Panc1 (cell line): Measurements from ENCODE around the gene NYAP1. TPM values are rescaled to one million over a fixed set of nuclear protein-coding genes. Genes with fewer than 3 reads are reported as not detected.

Experiments
- ATAC-seq: fragments of 200-7000 bp; cut with Tn5 transposase; 2 replicates; pipeline ENCODE4 v1.9.1; 2020; ENCODE audit warnings: mild to moderate bottlenecking, moderate library complexity
- BruUV-seq: library from RNA; stranded (reverse); fragments of 400-500 nt; replicated peaks from 2 replicates; lab custom pipeline; 2021; lab: Mats Ljungman, UMichigan
- CTCF ChIA-PET: fragments of 300-600 bp; sonication (Branson Sonifier 250); formaldehyde crosslinking; loops from one replicate; lab custom pipeline; 2022; ENCODE audit warnings: antibody characterized with exemption; lab: Charles Lee
- POLR2A ChIA-PET: fragments of 300-600 bp; sonication (Branson Sonifier 250); formaldehyde crosslinking; loops from one replicate; lab custom pipeline; 2022; ENCODE audit warnings: antibody characterized with exemption; lab: Charles Lee
- DNase-seq: peaks from one replicate; pipeline ENCODE4 v3.0.0-alpha.2; 2010; ENCODE audit warnings: low read depth, low spot score
- H3K27ac ChIP-seq: 2 replicates; pipeline ENCODE4 v1.5.1; 2011; ENCODE audit warnings: mild to moderate bottlenecking, low read length, inconsistent platforms
- H3K27me3 ChIP-seq: fragments of 200-500 bp; sonication (Bioruptor generic); 2 replicates; pipeline ENCODE4 v1.6.0; 2014; ENCODE audit warnings: low read length, inconsistent platforms; ENCODE audit not compliant: control insufficient read depth, insufficient read depth
- H3K36me3 ChIP-seq: fragments of 200-500 bp; sonication (Bioruptor generic); 2 replicates; pipeline ENCODE4 v1.5.1; 2014; ENCODE audit warnings: inconsistent platforms, mild to moderate bottlenecking, low read length, moderate library complexity; ENCODE audit not compliant: control insufficient read depth, insufficient read depth
- H3K4me1 ChIP-seq: 2 replicates; pipeline ENCODE4 v1.5.1; 2011; ENCODE audit warnings: inconsistent platforms, mild to moderate bottlenecking, low read length, moderate library complexity; ENCODE audit not compliant: control insufficient read depth, insufficient read depth
- H3K4me3 ChIP-seq, 2 experiments: 2 replicates each; pipeline ENCODE4 v1.5.1; 2011 to 2012; ENCODE audit warnings: low read depth in 2 of 2, low read length in 2 of 2, mild to moderate bottlenecking in 2 of 2, inconsistent platforms in 1 of 2, moderate library complexity in 1 of 2
- H3K9me3 ChIP-seq: fragments of 200-500 bp; sonication (Bioruptor generic); 2 replicates; pipeline ENCODE4 v1.5.1; 2014; ENCODE audit warnings: low read depth, mild to moderate bottlenecking, inconsistent platforms, low read length, moderate library complexity; ENCODE audit not compliant: control insufficient read depth, insufficient read depth
- CTCF ChIP-seq: fragments of 450-650 bp; IDR thresholded peaks from 2 replicates; pipeline ENCODE4 v1.5.1; 2017; ENCODE audit warnings: mild to moderate bottlenecking
- POLR2AphosphoS5 ChIP-seq: IDR thresholded peaks from 2 replicates; pipeline ENCODE4 v1.6.1; 2012; ENCODE audit warnings: mild to moderate bottlenecking, low read depth, low read length, moderate library complexity
- REST ChIP-seq, 2 experiments: IDR thresholded peaks; 2 replicates each; pipeline ENCODE4 v1.6.1; 2011 to 2012; ENCODE audit warnings: low read depth in 2 of 2, control low read depth in 1 of 2, low read length in 1 of 2, mild to moderate bottlenecking in 1 of 2, moderate library complexity in 1 of 2; ENCODE audit not compliant: insufficient read depth in 1 of 2
- SIN3A ChIP-seq: IDR thresholded peaks from 2 replicates; pipeline ENCODE4 v1.6.1; 2012; ENCODE audit warnings: low read depth, mild to moderate bottlenecking, low read length, moderate library complexity, borderline replicate concordance; ENCODE audit not compliant: insufficient read depth
- TCF7L2 ChIP-seq: IDR thresholded peaks from 2 replicates; pipeline ENCODE4 v1.6.1; 2011; ENCODE audit warnings: mild to moderate bottlenecking, low read depth, low read length, inconsistent platforms
- in situ Hi-C: cut with HindIII; loops from 2 replicates; pipeline ENCODE4 v1.10.0; 2016; ENCODE audit warnings: low sequenced_read_pairs, low pct_unique_long_range_greater_than_20kb
- intact Hi-C: fragments of 100-400 bp; cut with micrococcal nuclease; formaldehyde crosslinking; loops from one replicate; pipeline ENCODE4 v1.10.0; 2022; ENCODE audit not compliant: unreplicated experiment
- total RNA-seq: library from RNA; stranded (reverse); gene quantifications from one replicate; pipeline ENCODE4 v1.2.1, GENCODE V29; 2021; ENCODE audit not compliant: unreplicated experiment

NYAP1 gene
- total RNA-seq, 1 experiment from 2014 or later, result 4.0 TPM

- Histone ChIP-seq H3K27ac (peak overlapping the region; percentile 88; the same call in 1 of the 2 replicates), H3K9me3 (no peaks in the 10 kb centered on the region), H3K36me3 (no peaks in the 10 kb centered on the region; the same call in 1 of the 2 replicates), H3K4me3 (peak overlapping the region; percentile 95 to 97), H3K27me3 (no peaks in the 10 kb centered on the region), H3K4me1 (peaks cover 33% of the 10 kb centered on the region)
- in situ Hi-C loops (no loop called here), intact Hi-C loops (no loop called here)
- TF ChIP-seq SIN3A, result no peak
- no peak for TF ChIP-seq TCF7L2
- no peak for TF ChIP-seq CTCF
- no peak for TF ChIP-seq REST (IDR thresholded peaks at IDR 0.05; ENCODE audit: insufficient read depth in 1 of 2, low read depth in 2 of 2, low read length in 1 of 2)
- TF ChIP-seq POLR2AphosphoS5, result no peak
- POLR2A ChIA-PET, result no interaction called here
- CTCF ChIA-PET, result interaction anchor here (1.0 kb wide), 1 partner anchor 62 kb away, joined by 3 read pairs; no protein-coding TSS in a partner anchor
- DNase-seq (no peak), ATAC-seq (no peak)
- BruUV-seq, result no TSS peak
Observed at GRCh38 chr7:100477871-100478267, 5.9 kb upstream of the NYAP1 start.

GRCh38 chr7:100478958-100479660, 4.6 kb upstream of the NYAP1 start, which contains the start of gene TSC22D4:
Gene TSC22D4, minus strand, starts transcription at chr7:100479214. Its CDS starts 1,176 bp downstream, at chr7:100478038.
- no peaks in the 10 kb centered on the region; the same call in 1 of the 2 replicates for H3K36me3 ChIP-seq
- TF ChIP-seq POLR2AphosphoS5 (peak; percentile 62; the same call in 1 of the 2 replicates), SIN3A (peak; percentile 94; the same call in 1 of the 2 replicates), CTCF (no peak)
- ChIA-PET CTCF (interaction anchor here (0.6 to 1.3 kb wide), 3 partner anchors 9 to 580 kb away, joined by 3 to 8 read pairs (median 4); no protein-coding TSS in a partner anchor), POLR2A (interaction anchor here (0.6 kb wide), 1 partner anchor 28 kb away, joined by 4 read pairs; no protein-coding TSS in a partner anchor)
- H3K9me3 ChIP-seq, result no peaks in the 10 kb centered on the region
- in situ Hi-C loops, result no loop called here
- no peaks in the 10 kb centered on the region for H3K27me3 ChIP-seq
- peaks cover 30% of the 10 kb centered on the region for H3K4me1 ChIP-seq
- no TSS peak for BruUV-seq
- intact Hi-C loops, result no loop called here
- DNase-seq, result peak; percentile 72
- peak; percentile 84 for ATAC-seq
- H3K27ac ChIP-seq, result peak within 1 kb of the TSS; percentile 88
- H3K4me3 ChIP-seq, result peak within 1 kb of the TSS; percentile 95 to 97
